ENCODE data around the gene PTPRK.

DNA sequence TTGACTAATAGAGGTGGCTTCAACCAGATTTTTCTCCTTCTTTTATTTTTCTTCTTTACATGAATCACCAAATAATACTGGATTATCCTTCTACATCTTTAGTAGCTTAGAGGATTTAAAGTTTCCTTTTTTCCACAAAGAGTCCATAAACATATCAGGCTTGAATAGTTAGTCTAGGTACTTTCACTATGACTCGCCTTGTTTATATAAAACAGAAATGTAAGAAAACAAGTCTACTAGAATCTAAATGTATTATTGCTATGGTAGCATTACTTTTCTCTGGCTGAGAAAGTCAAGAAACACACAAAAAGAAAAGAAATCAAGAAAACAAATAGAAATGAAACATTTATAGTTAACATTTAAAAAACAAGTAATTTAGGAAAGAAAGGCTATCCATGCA, 215.2 kb downstream of the PTPRK start:
- no peak for TF ChIP-seq FOXA1 (IDR thresholded peaks at IDR 0.05)
- no peak for TF ChIP-seq HNF4A (conservative IDR thresholded peaks at IDR 0.05)
- TF ChIP-seq CTCF (IDR thresholded peaks at IDR 0.05; ENCODE audit: low read depth, low read length, missing input control), result no peak
- no peak for TF ChIP-seq YY1 (IDR thresholded peaks at IDR 0.05)
- TF ChIP-seq JUND (IDR thresholded peaks at IDR 0.05), result no peak
- TF ChIP-seq EGR1 (IDR thresholded peaks at IDR 0.05; ENCODE audit: low read depth in 2 of 2), result no peak
- TF ChIP-seq, protein P1, sequence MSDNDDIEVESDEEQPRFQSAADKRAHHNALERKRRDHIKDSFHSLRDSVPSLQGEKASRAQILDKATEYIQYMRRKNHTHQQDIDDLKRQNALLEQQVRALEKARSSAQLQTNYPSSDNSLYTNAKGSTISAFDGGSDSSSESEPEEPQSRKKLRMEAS (IDR thresholded peaks at IDR 0.05), result no peak

All from liver (tissue), 3 donors.